ENCODE data around the gene GADD45G.

Gene GADD45G

DNA sequence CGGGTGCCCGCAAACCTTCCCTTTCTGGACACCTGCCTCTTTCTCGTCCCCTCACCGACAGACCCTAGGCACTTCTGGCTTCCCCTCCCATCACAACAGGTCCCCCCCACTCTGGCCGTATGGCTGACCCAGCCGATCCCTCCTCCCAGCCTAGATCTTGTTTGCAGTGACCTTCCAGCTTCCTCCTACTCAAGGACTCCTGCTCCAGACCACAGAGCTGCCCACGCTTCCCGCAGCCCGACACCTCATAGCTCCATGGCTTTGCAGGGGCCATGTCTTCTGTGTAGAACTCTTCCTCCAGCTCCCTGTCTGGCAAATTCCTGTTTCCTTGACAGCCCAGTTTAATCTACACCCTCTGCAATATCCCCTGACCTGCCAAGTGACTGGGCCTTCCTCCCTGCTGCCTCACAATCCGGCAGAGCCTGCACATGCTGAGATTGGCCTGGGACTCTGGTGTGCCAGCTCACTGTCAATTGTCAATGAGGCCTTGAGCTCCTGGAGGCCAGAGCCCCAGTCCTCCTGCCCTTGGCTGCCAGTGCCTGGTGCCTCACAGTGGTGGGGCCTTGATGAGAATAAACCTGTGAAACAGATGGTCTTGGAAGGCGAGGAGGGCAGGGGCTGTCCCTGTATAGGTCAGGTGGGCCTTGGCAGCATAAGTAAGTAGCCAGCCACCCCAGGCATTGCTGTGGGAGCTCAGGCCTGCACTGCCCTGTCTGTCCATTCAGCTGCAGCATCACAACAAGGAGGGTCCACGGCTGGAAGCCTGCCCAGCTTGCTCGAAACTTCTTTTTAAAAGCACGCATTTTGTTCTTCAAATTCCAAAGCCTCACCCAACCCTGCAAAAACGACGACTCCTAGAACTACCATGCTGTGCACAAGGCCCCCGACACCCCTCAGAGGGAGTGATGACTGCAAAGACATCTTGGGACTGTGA is 50.5 kb downstream of the GADD45G start:
- DNase-seq = no peak
